Hepatocyte (in vitro differentiated cells): ENCODE results near the gene HLA-DMB.

Experiments
- CTCF ChIP-seq: fragments of 200-600 bp; sonication (generic); IDR thresholded peaks from 2 replicates; pipeline ENCODE4 v1.5.1; 2016; ENCODE audit warnings: antibody characterized with exemption, mild to moderate bottlenecking; ENCODE audit not compliant: poor library complexity
- EZH2 ChIP-seq: fragments of 200-600 bp; sonication (generic); IDR thresholded peaks from 2 replicates; pipeline ENCODE4 v1.6.1; 2016; ENCODE audit warnings: antibody characterized with exemption, mild to moderate bottlenecking, borderline replicate concordance
- EZH2phosphoT487 ChIP-seq: fragments of 200-600 bp; sonication (generic); IDR thresholded peaks from one replicate; pipeline ENCODE4 v1.6.1; 2018; ENCODE audit warnings: antibody characterized with exemption, mild to moderate bottlenecking, low read depth, moderate library complexity; ENCODE audit not compliant: unreplicated experiment, severe bottlenecking

- TF ChIP-seq EZH2phosphoT487 (no peak), CTCF (no peak), EZH2 (no peak)
Measured at GRCh38 chr6:32975886-32976285, 35.1 kb upstream of the HLA-DMB start.
